SK-N-MC (cell line): ENCODE measurements around the gene APRT.
"Not testable (repeated sequence)": the region's sequence is repeated elsewhere in the genome, so short reads cannot be mapped to it uniquely, and the experiment has no call there.

Experiments
- DNase-seq: peaks from one replicate; pipeline ENCODE4 v3.0.0-alpha.2; 2011; ENCODE audit warnings: low read depth, low spot score
- H3K27ac ChIP-seq: fragments of 200-600 bp; sonication (generic); 2 replicates; pipeline ENCODE4 v1.5.1; 2016; ENCODE audit warnings: mixed run types
- H3K36me3 ChIP-seq: fragments of 200-600 bp; sonication (generic); 2 replicates; pipeline ENCODE4 v1.6.1; 2017; ENCODE audit warnings: antibody characterized with exemption, low read length, mixed read lengths; ENCODE audit not compliant: insufficient read depth
- H3K4me3 ChIP-seq: fragments of 200-600 bp; sonication (generic); 2 replicates; pipeline ENCODE4 v1.5.1; 2016
- H3K9ac ChIP-seq: fragments of 200-600 bp; sonication (generic); 2 replicates; pipeline ENCODE4 v1.8.0; 2017; ENCODE audit warnings: mixed run types, mixed read lengths; ENCODE audit not compliant: insufficient read length
- H3K9me3 ChIP-seq: fragments of 200-600 bp; sonication (generic); 2 replicates; pipeline ENCODE4 v1.6.1; 2017; ENCODE audit warnings: low read depth, mild to moderate bottlenecking, antibody characterized with exemption, low read length, moderate library complexity, mixed read lengths
- EZH2 ChIP-seq: fragments of 200-600 bp; sonication (generic); IDR thresholded peaks from one replicate; pipeline ENCODE4 v1.6.1; 2017; ENCODE audit warnings: antibody characterized with exemption
- FOXP2 ChIP-seq: optimal IDR thresholded peaks from 2 replicates; pipeline ENCODE3; 2011; ENCODE audit warnings: mild to moderate bottlenecking, moderate library complexity; ENCODE audit not compliant: insufficient read depth; ENCODE audit errors: extremely low read length, control extremely low read depth
- POLR2AphosphoS5 ChIP-seq: IDR thresholded peaks from 2 replicates; pipeline ENCODE4 v1.6.1; 2012; ENCODE audit warnings: mild to moderate bottlenecking, low read depth, low read length, borderline replicate concordance

APRT gene

DNA sequence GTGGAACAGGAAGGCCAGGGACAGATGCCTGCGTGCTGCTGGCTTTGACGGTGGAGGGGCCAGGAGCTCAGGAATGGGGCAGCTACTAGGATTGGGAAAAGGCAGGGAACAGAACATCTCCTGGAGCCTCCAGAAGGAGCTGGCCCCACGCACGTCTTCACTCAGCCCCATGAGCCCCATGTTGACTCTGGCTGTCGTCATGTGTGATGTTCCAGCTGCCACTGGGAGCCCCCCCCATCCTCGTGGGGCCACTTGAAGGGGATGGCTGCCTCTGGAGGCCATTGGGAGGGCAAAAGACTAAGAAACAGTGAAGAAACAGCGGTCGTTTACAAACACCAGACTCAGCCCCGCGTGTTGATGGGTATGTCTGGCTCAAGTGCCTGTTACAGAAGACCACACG, 18.5 kb upstream of the APRT start:
- TF ChIP-seq FOXP2: no peak
- TF ChIP-seq POLR2AphosphoS5: no peak
- TF ChIP-seq EZH2: no peak
- no peaks in the 10 kb centered on the region for H3K36me3 ChIP-seq
- H3K27ac ChIP-seq: no peak overlapping the region
- no peak overlapping the region for H3K4me3 ChIP-seq
- H3K9ac ChIP-seq: no peak overlapping the region
- no peak for DNase-seq
- H3K9me3 ChIP-seq: no peaks in the 10 kb centered on the region

DNA sequence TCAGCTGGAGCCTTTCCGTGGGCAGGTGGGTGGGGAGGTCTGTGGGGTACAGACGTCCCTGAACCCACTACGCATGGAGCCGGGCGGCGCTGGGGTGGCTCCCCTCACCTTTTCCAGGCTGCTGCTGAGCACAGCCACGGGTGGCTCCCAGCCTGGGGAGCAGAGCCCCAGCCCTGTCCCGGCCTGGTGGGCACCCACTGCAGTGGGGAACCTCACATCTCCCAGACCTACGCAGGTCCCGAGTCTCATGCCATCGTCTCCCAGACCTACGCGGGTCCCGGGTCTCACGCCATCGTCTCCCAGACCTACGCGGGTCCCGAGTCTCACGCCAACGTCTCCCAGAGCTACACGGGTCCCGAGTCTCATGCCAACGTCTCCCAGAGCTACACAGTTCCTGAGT, 17.0 kb upstream of the APRT start:
- no peak overlapping the region for H3K4me3 ChIP-seq

DNA sequence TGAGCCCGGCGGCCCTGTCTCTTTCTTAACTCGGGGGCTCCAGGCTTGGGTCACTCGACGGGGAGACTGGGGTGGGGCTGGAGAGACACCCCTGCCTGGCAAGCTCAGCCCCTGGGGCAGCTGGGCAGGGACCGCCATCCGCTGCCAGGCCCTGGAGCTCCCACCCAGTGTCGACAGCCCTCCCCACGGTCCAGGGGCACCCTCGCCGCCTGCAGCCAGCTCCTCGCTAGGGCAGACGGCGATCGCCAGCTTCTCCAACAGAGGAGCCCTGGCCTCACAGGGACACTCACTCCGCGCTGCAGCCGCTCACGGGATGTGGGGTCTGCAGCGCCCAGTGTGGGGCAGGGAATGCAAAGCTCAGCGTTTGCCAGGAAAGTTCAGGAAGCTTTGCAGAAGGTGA, 16.0 kb upstream of the APRT start:
- TF ChIP-seq FOXP2 (no peak), POLR2AphosphoS5 (no peak)
- DNase-seq: no peak
- H3K9me3 ChIP-seq: no peaks in the 10 kb centered on the region

More for the DNA sequence above, 17.0 kb upstream of the APRT start:
- H3K9me3 ChIP-seq: no peaks in the 10 kb centered on the region
- TF ChIP-seq POLR2AphosphoS5 (no peak), EZH2 (no peak), FOXP2 (no peak)
- no peak overlapping the region for H3K9ac ChIP-seq
- no peak for DNase-seq
- no peak overlapping the region for H3K27ac ChIP-seq
- H3K36me3 ChIP-seq: no peaks in the 10 kb centered on the region

DNA sequence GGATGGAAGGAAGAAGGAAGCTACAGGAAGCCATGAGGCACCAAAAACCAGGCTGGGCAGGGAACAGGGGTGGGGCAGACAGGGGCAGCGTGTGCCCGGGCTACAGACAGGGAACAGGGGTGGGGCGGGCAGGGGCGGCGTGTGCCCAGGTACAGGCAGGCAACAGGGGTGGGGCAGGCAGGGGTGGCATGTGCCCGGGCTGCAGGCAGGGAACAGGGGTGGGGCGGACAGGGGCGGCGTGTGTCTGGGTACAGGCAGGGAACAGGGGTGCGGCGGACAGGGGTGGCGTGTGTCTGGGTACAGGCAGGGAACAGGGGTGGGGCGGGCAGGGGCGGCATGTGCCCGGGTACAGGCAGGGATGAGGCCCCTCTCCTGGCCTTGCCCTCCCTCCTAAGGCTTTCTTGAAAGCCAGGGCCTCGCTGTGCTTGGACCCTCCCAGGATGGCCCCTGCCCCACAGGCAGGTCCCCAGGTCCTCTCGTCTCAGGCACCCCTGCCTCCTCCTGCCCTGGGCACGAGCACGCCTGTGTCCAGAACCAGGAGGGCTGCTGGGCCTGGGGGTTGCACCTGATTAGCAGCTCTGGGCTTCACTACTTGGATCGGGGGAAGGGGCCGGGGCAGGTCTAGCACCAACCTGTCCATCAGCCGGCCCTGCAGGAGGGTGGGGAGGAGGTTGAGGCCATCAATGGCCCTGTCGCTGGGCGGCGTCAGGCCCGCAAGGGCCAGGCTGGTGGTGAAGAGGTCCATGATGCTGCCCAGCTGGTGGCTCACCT, 14.5 kb upstream of the APRT start:
- DNase-seq: no peak
- H3K27ac ChIP-seq: no peak overlapping the region
- TF ChIP-seq FOXP2 (no peak), EZH2 (no peak), POLR2AphosphoS5 (no peak)
- no peak overlapping the region for H3K4me3 ChIP-seq
- H3K9me3 ChIP-seq: no peaks in the 10 kb centered on the region
- H3K36me3 ChIP-seq: no peaks in the 10 kb centered on the region
- no peak overlapping the region for H3K9ac ChIP-seq

More for the DNA sequence above, 16.0 kb upstream of the APRT start:
- Histone ChIP-seq H3K9ac (no peak overlapping the region), H3K36me3 (no peaks in the 10 kb centered on the region), H3K27ac (no peak overlapping the region), H3K4me3 (no peak overlapping the region)

DNA sequence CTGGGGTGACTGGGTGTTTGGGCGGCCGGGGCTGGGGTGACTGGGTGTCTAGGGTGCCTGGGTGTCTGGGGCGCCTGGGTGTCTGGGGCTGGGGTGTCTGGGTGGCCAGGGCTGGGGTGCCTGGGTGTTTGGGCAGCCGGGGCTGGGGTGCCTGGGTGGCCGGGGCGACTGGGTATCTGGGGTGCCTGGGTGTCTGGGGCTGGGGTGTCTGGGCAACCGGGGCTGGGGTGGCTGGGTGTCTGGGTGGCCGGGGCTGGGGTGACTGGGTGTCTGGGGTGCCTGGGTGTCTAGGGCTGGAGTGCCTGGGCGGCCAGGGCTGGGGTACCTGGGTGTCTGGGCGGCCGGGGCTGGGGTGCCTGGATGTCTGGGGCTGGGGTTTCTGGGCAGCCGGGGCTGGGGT, 13.4 kb upstream of the APRT start:
- H3K36me3 ChIP-seq: no peaks in the 10 kb centered on the region

DNA sequence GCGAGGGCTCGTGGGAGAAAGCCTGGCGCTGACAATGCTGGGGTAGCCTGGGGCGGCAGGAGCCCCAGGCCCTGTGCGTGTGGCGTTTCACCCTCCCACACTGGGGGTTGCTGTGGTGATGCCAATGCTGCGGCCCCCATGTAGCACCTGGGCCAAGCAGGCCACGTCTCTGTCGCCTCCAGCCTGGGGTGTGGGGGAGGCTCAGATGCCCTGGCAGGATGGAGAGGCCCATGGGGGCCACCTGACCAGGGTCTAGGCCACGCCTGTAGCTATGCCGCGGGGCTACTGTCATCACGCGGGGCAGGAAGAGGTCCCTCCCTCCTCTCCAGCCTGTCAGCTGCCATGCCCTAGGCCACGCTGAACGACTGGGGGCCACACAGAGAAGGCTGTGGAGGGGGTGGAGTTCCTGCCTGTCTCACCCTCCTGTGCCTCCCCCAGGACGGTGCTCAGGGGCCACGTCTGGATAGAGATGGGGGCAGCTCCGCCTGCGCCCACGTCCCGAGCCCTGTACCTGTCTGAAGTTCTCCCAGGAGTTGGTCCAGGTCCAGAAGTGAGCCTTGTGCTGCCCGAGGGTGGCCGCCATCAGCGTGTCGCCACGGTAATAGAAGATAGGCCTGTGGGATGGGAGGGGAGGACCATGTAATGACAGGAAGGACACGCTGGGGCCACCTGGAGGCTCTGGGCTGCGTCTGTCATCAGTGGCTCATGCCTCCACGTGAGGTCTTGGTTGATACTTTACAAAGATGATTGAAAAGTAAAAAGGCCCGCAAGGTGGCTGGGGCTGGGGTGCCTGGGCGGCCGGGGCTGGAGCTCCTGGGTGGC, 12.7 kb upstream of the APRT start:
- TF ChIP-seq EZH2 (no peak), POLR2AphosphoS5 (no peak), FOXP2 (no peak)
- no peak overlapping the region for H3K4me3 ChIP-seq
- DNase-seq: no peak
- no peak overlapping the region for H3K27ac ChIP-seq
- no peaks in the 10 kb centered on the region for H3K36me3 ChIP-seq
- H3K9ac ChIP-seq: no peak overlapping the region
- H3K9me3 ChIP-seq: no peaks in the 10 kb centered on the region

More for the DNA sequence above, 13.4 kb upstream of the APRT start:
- Histone ChIP-seq H3K9me3 (no peaks in the 10 kb centered on the region), H3K27ac (no peak overlapping the region), H3K9ac (no peak overlapping the region), H3K4me3 (no peak overlapping the region)
- TF ChIP-seq POLR2AphosphoS5 (no peak), EZH2 (no peak), FOXP2 (no peak)
- no peak for DNase-seq

DNA sequence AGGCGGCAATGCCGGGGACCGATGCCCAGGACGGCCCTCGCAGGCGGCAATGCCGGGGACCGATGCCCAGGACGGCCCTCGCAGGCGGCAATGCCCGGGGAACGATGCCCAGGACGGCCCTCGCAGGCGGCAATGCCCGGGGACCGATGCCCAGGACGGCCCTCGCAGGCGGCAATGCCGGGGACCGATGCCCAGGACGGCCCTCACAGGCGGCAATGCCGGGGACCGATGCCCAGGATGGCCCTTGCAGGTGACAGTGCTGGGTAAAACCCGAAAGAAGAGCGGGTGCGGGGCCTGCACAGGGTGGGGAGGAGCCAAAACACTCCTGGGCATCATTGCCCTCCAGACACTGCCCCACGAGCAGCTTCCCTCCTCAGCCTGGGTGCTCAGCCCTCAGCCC, 11.9 kb upstream of the APRT start:
- not testable (repeated sequence) for H3K9me3 ChIP-seq, DNase-seq, H3K36me3 ChIP-seq, H3K27ac ChIP-seq, H3K4me3 ChIP-seq, H3K9ac ChIP-seq

DNA sequence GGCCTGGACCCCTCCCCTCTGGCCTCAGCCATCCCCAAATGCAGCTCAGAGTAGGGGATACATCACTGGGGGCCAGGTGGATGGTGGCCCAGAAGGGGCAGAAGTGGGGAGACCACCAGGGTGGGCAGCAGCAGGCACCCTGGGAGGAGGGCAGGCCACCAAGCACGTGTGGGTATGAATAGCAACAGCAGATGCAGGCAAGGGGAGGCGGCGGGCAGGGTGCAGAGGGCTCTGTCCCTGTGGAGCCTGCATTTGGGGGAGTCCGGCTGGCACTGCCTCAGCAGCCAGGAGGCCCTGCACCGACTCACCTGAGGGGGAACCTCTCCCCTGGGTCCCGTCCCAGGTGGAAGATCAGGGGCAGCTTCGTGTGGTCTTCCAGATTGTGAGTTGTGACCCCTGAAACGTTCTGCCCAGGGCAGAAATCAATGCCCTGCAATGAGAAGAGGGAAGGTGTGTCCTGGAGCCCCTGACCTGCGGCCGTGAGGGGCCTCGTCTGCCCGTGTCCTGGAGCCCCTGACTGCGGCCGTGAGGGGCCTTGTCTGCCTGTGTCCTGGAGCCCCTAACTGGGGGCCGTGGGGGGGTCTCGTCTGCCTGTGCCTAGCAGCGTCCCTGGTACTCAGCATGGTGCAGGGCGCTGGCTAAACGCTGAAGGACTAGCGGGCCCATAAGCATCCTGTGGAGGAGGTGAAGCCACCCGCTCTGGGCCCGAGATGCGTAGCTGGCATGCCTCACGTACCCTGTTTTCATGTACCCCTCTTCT, 10.7 kb upstream of the APRT start:
- H3K36me3 ChIP-seq: no peaks in the 10 kb centered on the region
- H3K4me3 ChIP-seq: no peak overlapping the region
- TF ChIP-seq POLR2AphosphoS5: no peak
- no peak for TF ChIP-seq FOXP2
- TF ChIP-seq EZH2: no peak
- no peak overlapping the region for H3K27ac ChIP-seq
- no peak for DNase-seq
- H3K9me3 ChIP-seq: no peaks in the 10 kb centered on the region
- no peak overlapping the region for H3K9ac ChIP-seq
